ENCODE measurements around the gene TENM3.

Gene TENM3

GRCh38 chr4:182828360-182829025 is 585.3 kb downstream of the TENM3 start:
- H3K9me3 Mint-ChIP-seq = peaks cover 15% of the 10 kb centered on the region
- H3K4me1 Mint-ChIP-seq = peaks cover 38% of the 10 kb centered on the region
- no peak overlapping the region for H3K4me3 Mint-ChIP-seq
- TF ChIP-seq, protein P1, sequence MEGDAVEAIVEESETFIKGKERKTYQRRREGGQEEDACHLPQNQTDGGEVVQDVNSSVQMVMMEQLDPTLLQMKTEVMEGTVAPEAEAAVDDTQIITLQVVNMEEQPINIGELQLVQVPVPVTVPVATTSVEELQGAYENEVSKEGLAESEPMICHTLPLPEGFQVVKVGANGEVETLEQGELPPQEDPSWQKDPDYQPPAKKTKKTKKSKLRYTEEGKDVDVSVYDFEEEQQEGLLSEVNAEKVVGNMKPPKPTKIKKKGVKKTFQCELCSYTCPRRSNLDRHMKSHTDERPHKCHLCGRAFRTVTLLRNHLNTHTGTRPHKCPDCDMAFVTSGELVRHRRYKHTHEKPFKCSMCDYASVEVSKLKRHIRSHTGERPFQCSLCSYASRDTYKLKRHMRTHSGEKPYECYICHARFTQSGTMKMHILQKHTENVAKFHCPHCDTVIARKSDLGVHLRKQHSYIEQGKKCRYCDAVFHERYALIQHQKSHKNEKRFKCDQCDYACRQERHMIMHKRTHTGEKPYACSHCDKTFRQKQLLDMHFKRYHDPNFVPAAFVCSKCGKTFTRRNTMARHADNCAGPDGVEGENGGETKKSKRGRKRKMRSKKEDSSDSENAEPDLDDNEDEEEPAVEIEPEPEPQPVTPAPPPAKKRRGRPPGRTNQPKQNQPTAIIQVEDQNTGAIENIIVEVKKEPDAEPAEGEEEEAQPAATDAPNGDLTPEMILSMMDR (IDR thresholded peaks at IDR 0.05) = no peak
- peaks cover 36% of the 10 kb centered on the region for H3K27me3 Mint-ChIP-seq (ENCODE audit: low read depth, poor library complexity)
- peak overlapping the region; percentile 37 for H3K27ac Mint-ChIP-seq
- DNase-seq = no peak
- no peaks in the 10 kb centered on the region for H3K36me3 Mint-ChIP-seq (ENCODE audit: low read depth)

- H3K4me3 Mint-ChIP-seq = no peak overlapping the region
- H3K27me3 Mint-ChIP-seq (ENCODE audit: low read depth, poor library complexity) = peaks cover 36% of the 10 kb centered on the region
- TF ChIP-seq, protein P1 (IDR thresholded peaks at IDR 0.05) = no peak
- H3K27ac Mint-ChIP-seq = peak overlapping the region; percentile 32
- H3K4me1 Mint-ChIP-seq = peaks cover 38% of the 10 kb centered on the region
- H3K9me3 Mint-ChIP-seq = peaks cover 15% of the 10 kb centered on the region
- H3K36me3 Mint-ChIP-seq (ENCODE audit: low read depth) = no peaks in the 10 kb centered on the region
- DNase-seq = no peak
Observed at GRCh38 chr4:182829196-182829595, 586.0 kb downstream of the TENM3 start.

- DNase-seq = no peak
- no peak overlapping the region for H3K4me3 Mint-ChIP-seq
- TF ChIP-seq, protein P1 (IDR thresholded peaks at IDR 0.05) = no peak
- no peaks in the 10 kb centered on the region for H3K36me3 Mint-ChIP-seq (ENCODE audit: low read depth)
- H3K27me3 Mint-ChIP-seq (ENCODE audit: low read depth, poor library complexity) = peaks cover 53% of the 10 kb centered on the region
- H3K4me1 Mint-ChIP-seq = peaks cover 25% of the 10 kb centered on the region
- H3K27ac Mint-ChIP-seq = no peak overlapping the region
- H3K9me3 Mint-ChIP-seq = peaks cover 15% of the 10 kb centered on the region
Observed at GRCh38 chr4:182831376-182831775, 588.2 kb downstream of the TENM3 start.

DNA sequence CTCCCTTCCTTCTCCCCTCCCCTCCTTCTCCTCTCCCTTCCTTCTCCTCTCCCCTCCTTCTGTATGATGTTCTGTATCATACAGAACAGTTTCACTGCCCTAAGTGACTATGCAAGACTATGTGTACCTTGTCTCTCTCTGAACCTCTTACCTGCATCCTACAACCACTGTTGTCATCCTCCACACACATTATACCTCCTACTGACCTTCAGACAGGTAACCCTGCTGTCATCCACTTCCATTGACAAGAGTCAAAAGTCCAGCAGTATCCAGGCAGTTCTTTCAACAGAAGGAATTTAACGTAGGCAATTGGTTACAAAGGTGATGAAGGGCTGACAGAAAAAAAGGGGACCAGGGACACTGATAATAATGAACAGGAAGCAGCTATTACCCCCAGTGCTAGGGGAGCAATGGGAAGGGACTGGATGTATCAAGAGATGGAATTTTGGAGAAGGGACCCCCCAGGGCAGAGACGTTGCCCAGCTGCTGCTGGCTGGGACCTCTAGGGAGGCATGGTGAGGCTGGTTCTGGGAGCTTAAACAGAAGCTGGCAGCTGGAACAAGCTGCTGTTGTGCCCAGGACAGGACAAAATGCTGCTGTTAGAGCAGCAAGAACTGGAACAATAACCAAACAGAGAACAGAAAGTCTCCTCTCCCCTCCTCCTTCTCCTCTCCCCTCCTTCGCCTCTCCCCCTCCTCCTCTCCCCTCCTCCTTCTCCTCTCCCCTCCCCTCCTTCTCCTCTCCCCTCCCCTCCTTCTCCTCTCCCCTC is 589.3 kb downstream of the TENM3 start:
- Mint-ChIP-seq H3K4me3 (no peak overlapping the region), H3K9me3 (peaks cover 15% of the 10 kb centered on the region), H3K36me3 (ENCODE audit: low read depth) (no peaks in the 10 kb centered on the region), H3K27me3 (ENCODE audit: low read depth, poor library complexity) (peaks cover 53% of the 10 kb centered on the region), H3K27ac (no peak overlapping the region), H3K4me1 (peaks cover 16% of the 10 kb centered on the region)
- TF ChIP-seq, protein P1 (IDR thresholded peaks at IDR 0.05) = no peak
- DNase-seq = no peak

GRCh38 chr4:182835006-182835740 is 592.0 kb downstream of the TENM3 start:
- DNase-seq = no peak
- peaks cover 14% of the 10 kb centered on the region for H3K9me3 Mint-ChIP-seq
- TF ChIP-seq, protein P1 (IDR thresholded peaks at IDR 0.05) = no peak
- peaks cover 41% of the 10 kb centered on the region for H3K27me3 Mint-ChIP-seq (ENCODE audit: low read depth, poor library complexity)
- H3K4me3 Mint-ChIP-seq = no peak overlapping the region
- no peak overlapping the region for H3K27ac Mint-ChIP-seq
- no peaks in the 10 kb centered on the region for H3K36me3 Mint-ChIP-seq (ENCODE audit: low read depth)
- peaks cover 5% of the 10 kb centered on the region for H3K4me1 Mint-ChIP-seq
